SK-N-SH treated with all-trans-retinoic acid at 6 μM for 48 hours (cell line): ENCODE measurements around the gene MS4A2.

Experiments
- OSR1 ChIP-seq: fragments of 250-450 bp; sonication (Bioruptor Pico); IDR thresholded peaks from 2 replicates; pipeline ENCODE4 v1.8.0; 2022; ENCODE audit warnings: moderate library complexity, mild to moderate bottlenecking, inconsistent platforms
- PATZ1 ChIP-seq: fragments of 250-450 bp; sonication (Bioruptor Pico); IDR thresholded peaks from 2 replicates; pipeline ENCODE4 v1.8.0; 2020; ENCODE audit warnings: mild to moderate bottlenecking, moderate library complexity, borderline replicate concordance
- SNAI2 ChIP-seq: fragments of 250-450 bp; sonication (Bioruptor Pico); IDR thresholded peaks from 2 replicates; pipeline ENCODE4 v1.5.0; 2020; ENCODE audit warnings: mild to moderate bottlenecking, moderate library complexity
- TOX ChIP-seq: fragments of 250-450 bp; sonication (Bioruptor Pico); IDR thresholded peaks from 2 replicates; pipeline ENCODE4 v1.8.0; 2021; ENCODE audit warnings: mild to moderate bottlenecking, moderate library complexity, borderline replicate concordance
- ZFP3 ChIP-seq: fragments of 250-450 bp; sonication (Bioruptor Pico); IDR thresholded peaks from 2 replicates; pipeline ENCODE4 v1.5.0; 2020; ENCODE audit warnings: mild to moderate bottlenecking, moderate library complexity
- ZFP30 ChIP-seq: fragments of 450-650 bp; formaldehyde crosslinking; IDR thresholded peaks from 2 replicates; pipeline ENCODE4 v1.5.0; 2022; ENCODE audit warnings: mild to moderate bottlenecking, moderate library complexity
- TF ChIP-seq, protein P1 (sequence below): fragments of 250-450 bp; sonication (Bioruptor Pico); IDR thresholded peaks from 2 replicates; pipeline ENCODE4 v1.8.0; 2021; ENCODE audit warnings: low read depth, mild to moderate bottlenecking, moderate library complexity, borderline replicate concordance

DNA sequence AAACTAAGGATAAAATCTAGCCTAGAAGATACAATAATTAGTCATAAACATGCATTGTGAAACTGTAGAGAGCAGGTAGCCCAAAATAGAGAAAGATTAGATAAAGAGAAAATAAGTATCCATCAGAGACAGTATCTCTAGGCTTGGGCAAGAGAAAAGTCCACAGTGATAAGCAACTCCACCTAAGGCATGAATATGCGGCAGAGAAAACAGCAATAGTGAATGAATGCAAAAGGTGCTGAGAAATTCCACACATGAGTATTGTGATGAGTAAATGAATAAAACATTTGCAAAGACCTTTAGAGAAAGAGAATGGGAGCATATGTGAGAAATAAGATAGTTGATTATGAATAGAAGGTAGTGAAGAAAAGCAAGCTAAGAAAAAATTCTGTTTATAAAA is 8.7 kb downstream of the MS4A2 start:
- no peak for TF ChIP-seq ZFP30 (CRISPR knock-in tag)
- TF ChIP-seq TOX (CRISPR knock-in tag), result no peak
- no peak for TF ChIP-seq PATZ1
- no peak for TF ChIP-seq ZFP3 (CRISPR knock-in tag)
- no peak for TF ChIP-seq SNAI2
- TF ChIP-seq OSR1, result no peak
- TF ChIP-seq, protein P1, sequence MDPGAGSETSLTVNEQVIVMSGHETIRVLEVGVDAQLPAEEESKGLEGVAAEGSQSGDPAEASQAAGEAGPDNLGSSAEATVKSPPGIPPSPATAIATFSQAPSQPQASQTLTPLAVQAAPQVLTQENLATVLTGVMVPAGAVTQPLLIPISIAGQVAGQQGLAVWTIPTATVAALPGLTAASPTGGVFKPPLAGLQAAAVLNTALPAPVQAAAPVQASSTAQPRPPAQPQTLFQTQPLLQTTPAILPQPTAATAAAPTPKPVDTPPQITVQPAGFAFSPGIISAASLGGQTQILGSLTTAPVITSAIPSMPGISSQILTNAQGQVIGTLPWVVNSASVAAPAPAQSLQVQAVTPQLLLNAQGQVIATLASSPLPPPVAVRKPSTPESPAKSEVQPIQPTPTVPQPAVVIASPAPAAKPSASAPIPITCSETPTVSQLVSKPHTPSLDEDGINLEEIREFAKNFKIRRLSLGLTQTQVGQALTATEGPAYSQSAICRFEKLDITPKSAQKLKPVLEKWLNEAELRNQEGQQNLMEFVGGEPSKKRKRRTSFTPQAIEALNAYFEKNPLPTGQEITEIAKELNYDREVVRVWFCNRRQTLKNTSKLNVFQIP (CRISPR knock-in tag), result no peak
